ENCODE data around the gene DHX15. TPM values are rescaled to one million over a fixed set of nuclear protein-coding genes. Genes with fewer than 3 reads are reported as not detected.

The DHX15 gene
- total and polyA plus RNA-seq, 10 of the 15 experiments (the other 5 are each of a cell fraction or from before 2014, with no cell fraction given): 166 to 269 (median 184) TPM

- Histone ChIP-seq H3K9me3 (replicated peaks; ENCODE audit: control insufficient read depth, insufficient read depth, low read length) (no peaks in the 10 kb centered on the region), H3K9ac (ENCODE audit: control insufficient read depth, insufficient read depth, low read length) (no peak overlapping the region), H3K79me2 (ENCODE audit: control insufficient read depth, insufficient read depth, low read length) (no peaks in the 10 kb centered on the region), H3K4me2 (ENCODE audit: control insufficient read depth, insufficient read depth) (no peak overlapping the region), H3K27ac (ENCODE audit: control insufficient read depth, insufficient read depth) (no peak overlapping the region), H3K4me1 (ENCODE audit: control insufficient read depth, insufficient read depth, low read length) (no peaks in the 10 kb centered on the region), H2AFZ (ENCODE audit: control insufficient read depth, low read depth, low read length) (no peak overlapping the region), H4K20me1 (ENCODE audit: control insufficient read depth, insufficient read depth) (no peaks in the 10 kb centered on the region), H3K36me3 (ENCODE audit: control insufficient read depth in 2 of 2, insufficient read depth in 2 of 2, low read length in 1 of 2) (peaks cover 0 to 22% of the 10 kb centered on the region in 2 experiments; a peak in 2 of 4 replicates), H3K27me3 (replicated peaks in 1 of 2; ENCODE audit: control insufficient read depth in 2 of 2, insufficient read depth in 2 of 2, low read length in 1 of 2) (no peaks in the 10 kb centered on the region), H3K4me3 (no peak overlapping the region)
- no peak for FAIRE-seq
- intact Hi-C loops (cut with micrococcal nuclease; ENCODE audit: unreplicated experiment) (no loop called here), in situ Hi-C loops (cut with MboI) (no loop called here)
- POLR2A ChIA-PET: no interaction called here
- BruUV-seq (replicated peaks): no TSS peak
- CTCF ChIA-PET: no interaction called here
- WGBS (ENCODE audit: insufficient coverage, insufficient replicate concordance, low lambda C conversion rate, missing lambda C conversion rate): 98% methylated on average over 2 of the region's 2 CpGs
- DNase-seq (ENCODE audit: low read depth, low spot score): no peak
- SMC1A ChIA-PET (ENCODE audit: uncharacterized antibody, unreplicated experiment): no interaction called here
- ATAC-seq: no peak
- TF ChIP-seq BCL3 (IDR thresholded peaks at IDR 0.05; ENCODE audit: borderline replicate concordance, insufficient read depth, low read depth, low read length, poor library complexity, severe bottlenecking) (no peak), SUPT20H (IDR thresholded peaks at IDR 0.05; ENCODE audit: borderline replicate concordance, control insufficient read depth, low read depth, low read length) (no peak), MEF2B (IDR thresholded peaks at IDR 0.05; ENCODE audit: partially characterized antibody, poor library complexity, severe bottlenecking) (no peak), RELB (IDR thresholded peaks at IDR 0.05; ENCODE audit: low read depth) (no peak)
- RAD21 ChIA-PET (ENCODE audit: unreplicated experiment): no interaction called here
Measured at GRCh38 chr4:24517676-24518075, 66.7 kb downstream of the DHX15 start.

GRCh38 chr4:24516926-24517325 is 67.4 kb downstream of the DHX15 start:
- Histone ChIP-seq H3K27ac (ENCODE audit: control insufficient read depth, insufficient read depth) (no peak overlapping the region), H3K9me3 (replicated peaks; ENCODE audit: control insufficient read depth, insufficient read depth, low read length) (no peaks in the 10 kb centered on the region), H3K79me2 (ENCODE audit: control insufficient read depth, insufficient read depth, low read length) (no peaks in the 10 kb centered on the region), H3K36me3 (ENCODE audit: control insufficient read depth in 2 of 2, insufficient read depth in 2 of 2, low read length in 1 of 2) (peaks cover 0 to 22% of the 10 kb centered on the region in 2 experiments; a peak in 2 of 4 replicates), H3K4me2 (ENCODE audit: control insufficient read depth, insufficient read depth) (no peak overlapping the region), H2AFZ (ENCODE audit: control insufficient read depth, low read depth, low read length) (no peak overlapping the region), H3K4me1 (ENCODE audit: control insufficient read depth, insufficient read depth, low read length) (no peaks in the 10 kb centered on the region), H3K4me3 (no peak overlapping the region), H4K20me1 (ENCODE audit: control insufficient read depth, insufficient read depth) (no peaks in the 10 kb centered on the region), H3K9ac (ENCODE audit: control insufficient read depth, insufficient read depth, low read length) (no peak overlapping the region), H3K27me3 (replicated peaks in 1 of 2; ENCODE audit: control insufficient read depth in 2 of 2, insufficient read depth in 2 of 2, low read length in 1 of 2) (no peaks in the 10 kb centered on the region)
- intact Hi-C loops (cut with micrococcal nuclease; ENCODE audit: unreplicated experiment): no loop called here
- POLR2A ChIA-PET: no interaction called here
- TF ChIP-seq RB1 (IDR thresholded peaks at IDR 0.05; ENCODE audit: borderline replicate concordance): no peak
- no peak for TF ChIP-seq RAD51 (IDR thresholded peaks at IDR 0.05)
- no peak for TF ChIP-seq SMARCA5 (IDR thresholded peaks at IDR 0.05)
- TF ChIP-seq KDM1A (IDR thresholded peaks at IDR 0.05; ENCODE audit: borderline replicate concordance): no peak
- no peak for TF ChIP-seq CHD4 (IDR thresholded peaks at IDR 0.05)
- no peak for TF ChIP-seq CHD2 (IDR thresholded peaks at IDR 0.05; ENCODE audit: borderline replicate concordance, low read depth, low read length)
- no peak for TF ChIP-seq REST (IDR thresholded peaks at IDR 0.05; ENCODE audit: low read depth, low read length)
- no peak for DNase-seq (ENCODE audit: low read depth, low spot score)
- no peak for FAIRE-seq
- ATAC-seq: no peak
- no TSS peak for BruUV-seq (replicated peaks)
- RAD21 ChIA-PET (ENCODE audit: unreplicated experiment): no interaction called here
- CTCF ChIA-PET: no interaction called here
- in situ Hi-C loops (cut with MboI): no loop called here
- SMC1A ChIA-PET (ENCODE audit: uncharacterized antibody, unreplicated experiment): no interaction called here
